Activated CD4-positive, alpha-beta memory T cell treated with anti-CD3 and anti-CD28 coated beads for 36 hours (primary cell): ENCODE results near the gene CPNE4. TPM values are rescaled to one million over a fixed set of nuclear protein-coding genes. Genes with fewer than 3 reads are reported as not detected.

Experiments used
- CTCF ChIA-PET: fragments of 350-600 bp; sonication (Branson Sonifier 250); formaldehyde crosslinking; loops from one replicate; lab custom pipeline; 2021; ENCODE audit warnings: antibody characterized with exemption, inconsistent platforms; lab: Charles Lee
- POLR2A ChIA-PET: fragments of 350-600 bp; sonication (Branson Sonifier 250); formaldehyde crosslinking; loops from one replicate; lab custom pipeline; 2021; ENCODE audit warnings: antibody characterized with exemption; lab: Charles Lee
- DNase-seq: peaks from one replicate; pipeline ENCODE4 v3.0.0-alpha.2; 2020
- H3K27ac Mint-ChIP-seq: one replicate; pipeline ENCODE4 v1.8.0; 2021; ENCODE audit warnings: mixed read lengths
- H3K27me3 Mint-ChIP-seq: one replicate; pipeline ENCODE4 v1.8.0; 2021; ENCODE audit warnings: mixed read lengths
- H3K36me3 Mint-ChIP-seq: one replicate; pipeline ENCODE4 v1.8.0; 2021; ENCODE audit warnings: mixed read lengths
- H3K4me1 Mint-ChIP-seq: one replicate; pipeline ENCODE4 v1.8.0; 2021; ENCODE audit warnings: low read depth, mixed read lengths
- H3K4me3 Mint-ChIP-seq: one replicate; pipeline ENCODE4 v1.8.0; 2021; ENCODE audit warnings: mild to moderate bottlenecking, mixed read lengths
- H3K9me3 Mint-ChIP-seq: one replicate; pipeline ENCODE4 v1.8.0; 2021; ENCODE audit warnings: mixed read lengths
- intact Hi-C: fragments of 100-400 bp; cut with micrococcal nuclease; formaldehyde crosslinking; loops from one replicate; pipeline ENCODE4 v1.15.1; 2023
- total RNA-seq, 2 experiments: library from RNA; stranded (reverse); gene quantifications; one replicate each; pipeline ENCODE4 v1.2.3, GENCODE V29; 2021

Gene CPNE4
- total RNA-seq, 2 experiments from 2014 or later: not detected

DNA sequence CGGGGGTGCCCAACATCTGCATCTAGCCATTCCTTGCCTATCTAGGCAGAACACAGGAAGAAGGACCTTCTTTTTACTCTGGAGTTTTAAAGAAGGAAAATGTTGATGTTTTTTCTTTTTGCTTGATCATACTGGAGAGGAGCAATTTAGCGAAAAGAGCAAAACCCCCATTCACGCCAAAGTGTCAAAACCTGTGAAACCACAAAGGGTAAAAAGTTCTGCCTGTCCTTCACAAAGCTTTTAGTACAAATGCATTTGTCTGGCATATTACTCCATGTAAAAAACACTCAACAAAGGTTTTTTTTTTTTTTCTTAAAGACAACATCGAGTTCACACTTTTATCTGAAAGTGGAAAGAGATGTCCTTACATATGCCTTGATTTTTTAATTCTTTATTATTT, 317.9 kb downstream of the CPNE4 start:
- Mint-ChIP-seq H3K36me3 (no peaks in the 10 kb centered on the region), H3K27me3 (no peaks in the 10 kb centered on the region)

GRCh38 chr3:131716007-131716406, 318.8 kb downstream of the CPNE4 start:
- Mint-ChIP-seq H3K4me1 (peaks cover 9% of the 10 kb centered on the region), H3K36me3 (no peaks in the 10 kb centered on the region), H3K27ac (no peak overlapping the region), H3K27me3 (peaks cover 2% of the 10 kb centered on the region), H3K4me3 (no peak overlapping the region), H3K9me3 (no peaks in the 10 kb centered on the region)
- CTCF ChIA-PET: no interaction called here
- POLR2A ChIA-PET: no interaction called here
- intact Hi-C loops: no loop called here
- DNase-seq: no peak

More for the DNA sequence above, 317.9 kb downstream of the CPNE4 start:
- no peaks in the 10 kb centered on the region for H3K9me3 Mint-ChIP-seq
- POLR2A ChIA-PET: no interaction called here
- H3K27ac Mint-ChIP-seq: no peak overlapping the region
- H3K4me3 Mint-ChIP-seq: no peak overlapping the region
- CTCF ChIA-PET: no interaction called here
- intact Hi-C loops: no loop called here
- H3K4me1 Mint-ChIP-seq: peaks cover 9% of the 10 kb centered on the region
- no peak for DNase-seq

GRCh38 chr3:131714585-131715220, 320.1 kb downstream of the CPNE4 start:
- POLR2A ChIA-PET: no interaction called here
- peaks cover 9% of the 10 kb centered on the region for H3K4me1 Mint-ChIP-seq
- no peak overlapping the region for H3K27ac Mint-ChIP-seq
- DNase-seq: peak; percentile 13
- intact Hi-C loops: loop anchor here (2.0 kb wide), 1 partner anchor 16 kb away; no protein-coding TSS in a partner anchor
- no peak overlapping the region for H3K4me3 Mint-ChIP-seq
- H3K27me3 Mint-ChIP-seq: peaks cover 3% of the 10 kb centered on the region
- no peaks in the 10 kb centered on the region for H3K36me3 Mint-ChIP-seq
- CTCF ChIA-PET: no interaction called here
- H3K9me3 Mint-ChIP-seq: no peaks in the 10 kb centered on the region

DNA sequence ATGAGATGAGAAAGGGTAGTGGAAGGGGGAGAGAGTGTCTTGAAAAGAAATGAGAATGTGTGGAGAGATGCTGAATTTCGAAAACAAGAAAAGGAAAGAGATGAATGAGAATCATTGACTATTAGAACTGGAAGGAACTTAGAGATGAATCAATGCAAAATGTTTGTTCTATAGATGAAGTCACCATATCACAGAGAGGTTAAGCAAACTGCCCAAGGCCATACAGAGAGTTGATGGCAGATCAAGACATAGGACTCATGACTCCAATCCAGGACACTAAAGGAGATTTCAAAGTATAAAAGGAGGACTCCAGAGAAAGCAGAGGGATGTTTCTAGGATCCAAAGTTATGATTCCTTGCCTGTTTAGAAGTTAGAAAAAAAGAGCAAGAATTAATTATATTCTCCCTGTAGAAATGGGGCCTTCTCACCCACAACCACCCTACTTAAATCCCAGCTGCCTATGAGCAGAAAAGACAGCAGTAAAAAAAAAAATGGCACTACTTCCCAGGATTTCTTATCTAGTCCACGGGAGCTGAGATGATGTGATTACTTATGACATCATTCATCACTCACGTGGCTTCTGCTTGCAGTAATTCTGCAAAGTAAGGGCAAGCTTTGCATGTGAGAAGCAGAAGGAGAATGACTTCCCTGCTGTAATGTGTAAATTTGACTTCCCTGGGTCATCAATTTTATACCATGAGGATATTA, 321.2 kb downstream of the CPNE4 start:
- ChIA-PET POLR2A (no interaction called here), CTCF (no interaction called here)
- H3K4me1 Mint-ChIP-seq: peaks cover 9% of the 10 kb centered on the region
- intact Hi-C loops: loop anchor here (2.0 kb wide), 1 partner anchor 17 kb away; no protein-coding TSS in a partner anchor
- no peak overlapping the region for H3K4me3 Mint-ChIP-seq
- H3K27me3 Mint-ChIP-seq: peaks cover 7% of the 10 kb centered on the region
- H3K27ac Mint-ChIP-seq: no peak overlapping the region
- no peaks in the 10 kb centered on the region for H3K9me3 Mint-ChIP-seq
- no peak for DNase-seq
- H3K36me3 Mint-ChIP-seq: no peaks in the 10 kb centered on the region

DNA sequence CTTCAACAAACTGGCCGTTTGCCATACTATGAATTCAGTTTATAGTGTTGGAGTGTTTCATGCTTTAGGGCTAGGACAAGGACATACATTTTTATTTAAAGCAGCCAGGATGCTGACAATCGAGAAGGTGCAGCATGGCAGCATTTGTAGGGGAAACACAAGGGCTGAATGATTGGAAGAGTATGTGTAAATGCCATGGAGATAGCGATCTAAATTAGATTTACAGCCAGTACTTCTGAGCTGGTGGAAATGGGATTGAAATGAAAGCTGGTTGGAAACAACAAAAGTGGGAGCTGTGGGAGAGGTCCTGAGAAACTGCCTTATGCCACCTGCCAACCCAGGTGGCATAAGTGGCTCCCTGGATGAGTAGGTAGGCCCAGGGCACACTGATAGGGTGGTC, 322.2 kb downstream of the CPNE4 start:
- Mint-ChIP-seq H3K27ac (no peak overlapping the region), H3K9me3 (no peaks in the 10 kb centered on the region), H3K36me3 (no peaks in the 10 kb centered on the region), H3K4me1 (peaks cover 9% of the 10 kb centered on the region), H3K27me3 (peaks cover 12% of the 10 kb centered on the region), H3K4me3 (no peak overlapping the region)
- ChIA-PET CTCF (no interaction called here), POLR2A (no interaction called here)
- intact Hi-C loops: no loop called here
- no peak for DNase-seq

DNA sequence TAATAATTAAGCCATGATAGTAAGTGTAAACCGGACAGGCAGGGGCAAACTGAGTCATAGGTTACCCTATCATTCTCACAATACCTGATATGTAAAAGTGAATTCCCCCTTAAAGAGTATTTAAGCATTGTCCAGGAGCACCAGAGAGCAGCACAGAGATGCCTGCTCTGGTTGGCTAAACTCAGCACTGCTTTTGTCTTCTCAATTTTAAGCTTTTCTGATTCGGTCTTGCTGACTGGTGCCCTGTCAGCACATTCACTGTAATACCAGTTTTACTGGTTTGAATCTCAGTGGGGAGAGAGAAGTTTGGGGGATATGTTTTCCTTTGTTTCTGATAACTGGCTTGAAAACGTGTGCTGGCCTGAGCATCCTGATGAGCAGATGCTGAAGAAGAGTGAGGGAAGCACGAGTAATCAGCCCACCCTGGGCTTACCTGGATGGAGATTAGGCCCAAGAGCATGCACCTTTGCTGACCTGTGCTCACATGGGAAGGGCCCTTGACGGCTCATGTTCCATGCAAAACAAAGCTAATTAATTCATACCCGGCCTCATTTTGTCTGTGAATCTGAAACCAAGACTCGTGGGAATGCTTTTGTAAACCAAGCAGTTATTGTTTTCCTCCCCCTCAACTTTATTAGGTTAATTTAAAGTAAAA, 323.6 kb downstream of the CPNE4 start:
- Mint-ChIP-seq H3K9me3 (no peaks in the 10 kb centered on the region), H3K27ac (no peak overlapping the region), H3K4me1 (peaks cover 9% of the 10 kb centered on the region), H3K4me3 (no peak overlapping the region), H3K36me3 (no peaks in the 10 kb centered on the region), H3K27me3 (peaks cover 18% of the 10 kb centered on the region)
- DNase-seq: no peak
- intact Hi-C loops: no loop called here
- ChIA-PET CTCF (interaction anchor here (1.0 kb wide), 1 partner anchor 84 kb away, joined by 3 read pairs; no protein-coding TSS in a partner anchor), POLR2A (no interaction called here)

DNA sequence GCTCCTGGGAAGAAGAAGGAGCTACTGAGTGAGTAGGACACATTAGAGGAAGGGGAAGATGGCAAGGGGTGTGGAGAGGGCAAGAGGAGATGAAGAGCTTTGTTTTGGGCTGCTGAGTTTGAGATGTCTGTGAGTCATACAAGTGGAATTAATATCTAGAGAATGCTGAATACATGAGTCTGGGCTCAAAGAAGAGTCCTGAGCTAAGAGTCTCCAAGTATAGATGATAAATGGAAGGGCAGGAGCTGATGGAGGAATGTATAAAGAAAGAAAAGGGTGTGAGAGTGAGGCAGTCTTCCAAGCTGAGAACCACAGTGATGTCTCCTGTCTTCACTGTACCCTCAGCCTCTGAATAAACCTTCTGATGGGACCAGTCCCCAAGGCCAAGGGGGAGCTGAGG, 326.6 kb downstream of the CPNE4 start:
- DNase-seq: no peak
- intact Hi-C loops: no loop called here

DNA sequence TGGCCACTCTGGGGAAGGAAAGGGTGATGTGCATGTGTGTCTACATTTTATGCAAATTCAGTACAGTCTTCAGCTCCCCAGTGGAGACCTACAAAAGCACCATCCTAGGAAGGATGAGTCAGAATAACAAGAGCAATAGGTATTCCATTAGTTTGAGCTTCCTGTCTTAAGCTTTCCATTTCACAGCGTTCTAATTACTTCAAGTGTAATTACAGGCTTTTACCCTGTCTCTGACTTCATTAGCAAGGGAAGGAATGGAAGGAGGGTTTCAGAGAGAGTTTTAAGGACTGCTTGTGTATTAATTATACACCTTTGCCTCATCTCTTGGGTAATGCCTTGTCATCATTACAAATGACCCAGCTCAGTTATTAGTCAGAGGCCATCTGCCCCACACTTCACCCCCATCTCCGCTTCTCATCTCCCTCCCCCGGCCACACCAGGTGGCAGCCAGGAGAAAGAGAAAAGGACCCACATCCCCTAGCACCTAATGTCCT, 329.2 kb downstream of the CPNE4 start:
- DNase-seq: no peak
- Mint-ChIP-seq H3K9me3 (no peaks in the 10 kb centered on the region), H3K4me3 (no peak overlapping the region), H3K27ac (no peak overlapping the region), H3K4me1 (no peaks in the 10 kb centered on the region), H3K36me3 (no peaks in the 10 kb centered on the region), H3K27me3 (peaks cover 16% of the 10 kb centered on the region)
- ChIA-PET POLR2A (no interaction called here), CTCF (no interaction called here)
- intact Hi-C loops: no loop called here

More for the DNA sequence above, 326.6 kb downstream of the CPNE4 start:
- ChIA-PET CTCF (no interaction called here), POLR2A (no interaction called here)
- no peak overlapping the region for H3K27ac Mint-ChIP-seq
- peaks cover 18% of the 10 kb centered on the region for H3K27me3 Mint-ChIP-seq
- no peak overlapping the region for H3K4me3 Mint-ChIP-seq
- H3K4me1 Mint-ChIP-seq: no peaks in the 10 kb centered on the region
- no peaks in the 10 kb centered on the region for H3K36me3 Mint-ChIP-seq
- no peaks in the 10 kb centered on the region for H3K9me3 Mint-ChIP-seq

DNA sequence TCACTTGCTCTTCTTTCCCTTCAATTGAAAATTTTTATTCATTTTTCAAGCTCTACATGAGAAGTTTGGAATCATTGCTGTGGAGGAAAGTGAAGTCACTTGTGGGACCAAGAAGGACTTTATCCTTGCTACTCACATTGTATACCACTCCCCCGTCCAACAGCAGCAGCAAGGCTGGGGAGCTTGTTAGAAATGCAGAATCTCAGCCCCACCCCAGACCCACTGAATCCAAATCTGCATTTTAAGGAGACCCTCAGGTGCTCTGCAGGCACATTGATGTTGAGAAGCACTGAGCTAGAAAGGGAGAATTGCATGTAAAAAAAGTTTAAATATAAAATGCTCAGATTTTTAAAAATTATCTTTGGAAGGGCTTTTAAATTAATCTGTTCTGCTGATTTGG, 329.7 kb downstream of the CPNE4 start:
- no peaks in the 10 kb centered on the region for H3K36me3 Mint-ChIP-seq

GRCh38 chr3:131704098-131704497, 330.7 kb downstream of the CPNE4 start:
- Mint-ChIP-seq H3K9me3 (no peaks in the 10 kb centered on the region), H3K27ac (no peak overlapping the region), H3K4me1 (no peaks in the 10 kb centered on the region), H3K36me3 (no peaks in the 10 kb centered on the region), H3K4me3 (no peak overlapping the region), H3K27me3 (peaks cover 11% of the 10 kb centered on the region)
- intact Hi-C loops: no loop called here
- no peak for DNase-seq
- POLR2A ChIA-PET: no interaction called here
- CTCF ChIA-PET: no interaction called here

More for the DNA sequence above, 329.7 kb downstream of the CPNE4 start:
- H3K9me3 Mint-ChIP-seq: no peaks in the 10 kb centered on the region
- intact Hi-C loops: no loop called here
- DNase-seq: no peak
- no peaks in the 10 kb centered on the region for H3K4me1 Mint-ChIP-seq
- ChIA-PET POLR2A (no interaction called here), CTCF (no interaction called here)
- H3K4me3 Mint-ChIP-seq: no peak overlapping the region
- peaks cover 16% of the 10 kb centered on the region for H3K27me3 Mint-ChIP-seq
- no peak overlapping the region for H3K27ac Mint-ChIP-seq

DNA sequence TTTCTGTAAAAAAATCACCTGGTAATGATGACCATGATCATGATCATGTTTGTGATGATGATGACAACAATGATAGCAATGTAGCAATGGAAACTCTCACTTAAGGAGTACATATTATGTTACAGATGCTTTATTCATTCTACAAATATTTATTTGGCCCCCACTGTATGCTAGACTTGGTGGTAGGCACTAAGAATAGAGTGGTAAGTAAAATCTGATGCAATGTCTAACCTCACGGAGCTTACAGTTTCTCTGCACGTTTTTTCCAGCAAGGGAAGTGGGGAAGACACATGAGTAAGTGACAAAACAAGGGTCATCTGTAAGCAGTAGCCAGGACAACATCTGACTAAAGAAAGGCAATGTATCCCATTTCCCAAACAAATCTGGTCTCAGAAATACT, 332.7 kb downstream of the CPNE4 start:
- H3K4me1 Mint-ChIP-seq: no peaks in the 10 kb centered on the region
- H3K4me3 Mint-ChIP-seq: no peak overlapping the region
- ChIA-PET CTCF (no interaction called here), POLR2A (no interaction called here)
- no peaks in the 10 kb centered on the region for H3K9me3 Mint-ChIP-seq
- H3K27ac Mint-ChIP-seq: no peak overlapping the region
- peaks cover 7% of the 10 kb centered on the region for H3K27me3 Mint-ChIP-seq
- H3K36me3 Mint-ChIP-seq: no peaks in the 10 kb centered on the region
- intact Hi-C loops: no loop called here
- no peak for DNase-seq

- no peak for DNase-seq
- H3K4me3 Mint-ChIP-seq: no peak overlapping the region
- no peak overlapping the region for H3K27ac Mint-ChIP-seq
- H3K36me3 Mint-ChIP-seq: no peaks in the 10 kb centered on the region
- intact Hi-C loops: no loop called here
- peaks cover 4% of the 10 kb centered on the region for H3K27me3 Mint-ChIP-seq
- POLR2A ChIA-PET: no interaction called here
- CTCF ChIA-PET: no interaction called here
- no peaks in the 10 kb centered on the region for H3K4me1 Mint-ChIP-seq
- no peaks in the 10 kb centered on the region for H3K9me3 Mint-ChIP-seq
Measured at GRCh38 chr3:131701153-131701770, 333.6 kb downstream of the CPNE4 start.
